Activated CD4-positive, alpha-beta memory T cell treated with anti-CD3 and anti-CD28 coated beads for 36 hours (primary cell): ENCODE results near the gene ATP8A2. TPM values are rescaled to one million over a fixed set of nuclear protein-coding genes. Genes with fewer than 3 reads are reported as not detected.

Source experiments
- CTCF ChIA-PET: fragments of 350-600 bp; sonication (Branson Sonifier 250); formaldehyde crosslinking; loops from one replicate; lab custom pipeline; 2021; ENCODE audit warnings: antibody characterized with exemption, inconsistent platforms; lab: Charles Lee
- POLR2A ChIA-PET: fragments of 350-600 bp; sonication (Branson Sonifier 250); formaldehyde crosslinking; loops from one replicate; lab custom pipeline; 2021; ENCODE audit warnings: antibody characterized with exemption; lab: Charles Lee
- DNase-seq: peaks from one replicate; pipeline ENCODE4 v3.0.0-alpha.2; 2020
- H3K27ac Mint-ChIP-seq: one replicate; pipeline ENCODE4 v1.8.0; 2021; ENCODE audit warnings: mixed read lengths
- H3K27me3 Mint-ChIP-seq: one replicate; pipeline ENCODE4 v1.8.0; 2021; ENCODE audit warnings: mixed read lengths
- H3K36me3 Mint-ChIP-seq: one replicate; pipeline ENCODE4 v1.8.0; 2021; ENCODE audit warnings: mixed read lengths
- H3K4me1 Mint-ChIP-seq: one replicate; pipeline ENCODE4 v1.8.0; 2021; ENCODE audit warnings: low read depth, mixed read lengths
- H3K4me3 Mint-ChIP-seq: one replicate; pipeline ENCODE4 v1.8.0; 2021; ENCODE audit warnings: mild to moderate bottlenecking, mixed read lengths
- H3K9me3 Mint-ChIP-seq: one replicate; pipeline ENCODE4 v1.8.0; 2021; ENCODE audit warnings: mixed read lengths
- intact Hi-C: fragments of 100-400 bp; cut with micrococcal nuclease; formaldehyde crosslinking; loops from one replicate; pipeline ENCODE4 v1.15.1; 2023
- total RNA-seq, 2 experiments: library from RNA; stranded (reverse); gene quantifications; one replicate each; pipeline ENCODE4 v1.2.3, GENCODE V29; 2021

The ATP8A2 gene
- total RNA-seq, 2 experiments from 2014 or later = 0.22 to 0.29 TPM

DNA sequence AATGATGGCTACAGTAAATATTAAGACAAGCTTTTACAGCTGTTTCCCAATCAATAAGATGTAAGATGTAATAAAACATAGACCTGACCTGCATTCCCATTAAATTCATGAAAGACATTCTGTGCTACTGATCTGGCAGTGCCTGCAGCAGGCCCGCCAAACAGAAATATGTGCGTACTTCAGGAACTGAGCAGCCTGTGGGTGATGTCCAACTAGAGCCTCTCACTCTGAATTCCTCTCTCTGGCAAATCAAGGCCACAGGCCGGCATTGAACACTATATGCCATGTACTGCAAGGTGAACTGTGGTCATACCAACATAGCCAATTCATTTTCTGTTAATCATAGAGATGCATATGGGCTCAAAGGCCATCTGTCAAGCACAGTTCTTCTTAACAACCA, 662.2 kb downstream of the ATP8A2 start:
- intact Hi-C loops = no loop called here
- H3K27me3 Mint-ChIP-seq = no peaks in the 10 kb centered on the region
- H3K9me3 Mint-ChIP-seq = peaks cover 5% of the 10 kb centered on the region
- POLR2A ChIA-PET = no interaction called here
- no peaks in the 10 kb centered on the region for H3K4me1 Mint-ChIP-seq
- CTCF ChIA-PET = no interaction called here
- H3K4me3 Mint-ChIP-seq = no peak overlapping the region
- H3K36me3 Mint-ChIP-seq = no peaks in the 10 kb centered on the region
- no peak for DNase-seq
- no peak overlapping the region for H3K27ac Mint-ChIP-seq

- no peak overlapping the region for H3K27ac Mint-ChIP-seq
- H3K27me3 Mint-ChIP-seq = no peaks in the 10 kb centered on the region
- ChIA-PET CTCF (interaction anchor here (0.6 kb wide), 1 partner anchor 285 kb away, joined by 3 read pairs; no protein-coding TSS in a partner anchor), POLR2A (no interaction called here)
- intact Hi-C loops = no loop called here
- no peaks in the 10 kb centered on the region for H3K36me3 Mint-ChIP-seq
- no peak overlapping the region for H3K4me3 Mint-ChIP-seq
- peaks cover 4% of the 10 kb centered on the region for H3K9me3 Mint-ChIP-seq
- no peaks in the 10 kb centered on the region for H3K4me1 Mint-ChIP-seq
- no peak for DNase-seq
Observed at GRCh38 chr13:26036383-26036782, 664.6 kb downstream of the ATP8A2 start.

- intact Hi-C loops = no loop called here
- Mint-ChIP-seq H3K4me1 (no peaks in the 10 kb centered on the region), H3K36me3 (no peaks in the 10 kb centered on the region), H3K27me3 (no peaks in the 10 kb centered on the region), H3K9me3 (no peaks in the 10 kb centered on the region), H3K4me3 (no peak overlapping the region), H3K27ac (no peak overlapping the region)
- POLR2A ChIA-PET = no interaction called here
- CTCF ChIA-PET = interaction anchor here (1.1 to 1.2 kb wide), 3 partner anchors 11 to 149 kb away, joined by 3 to 4 read pairs (median 3); no protein-coding TSS in a partner anchor
- DNase-seq = peak; percentile 48
Observed at GRCh38 chr13:26037302-26037701, 665.5 kb downstream of the ATP8A2 start.

- Mint-ChIP-seq H3K4me3 (no peak overlapping the region), H3K36me3 (no peaks in the 10 kb centered on the region), H3K4me1 (no peaks in the 10 kb centered on the region), H3K27ac (no peak overlapping the region), H3K9me3 (no peaks in the 10 kb centered on the region), H3K27me3 (no peaks in the 10 kb centered on the region)
- CTCF ChIA-PET = no interaction called here
- intact Hi-C loops = no loop called here
- POLR2A ChIA-PET = no interaction called here
- no peak for DNase-seq
Observed at GRCh38 chr13:26038931-26039475, 667.2 kb downstream of the ATP8A2 start.

DNA sequence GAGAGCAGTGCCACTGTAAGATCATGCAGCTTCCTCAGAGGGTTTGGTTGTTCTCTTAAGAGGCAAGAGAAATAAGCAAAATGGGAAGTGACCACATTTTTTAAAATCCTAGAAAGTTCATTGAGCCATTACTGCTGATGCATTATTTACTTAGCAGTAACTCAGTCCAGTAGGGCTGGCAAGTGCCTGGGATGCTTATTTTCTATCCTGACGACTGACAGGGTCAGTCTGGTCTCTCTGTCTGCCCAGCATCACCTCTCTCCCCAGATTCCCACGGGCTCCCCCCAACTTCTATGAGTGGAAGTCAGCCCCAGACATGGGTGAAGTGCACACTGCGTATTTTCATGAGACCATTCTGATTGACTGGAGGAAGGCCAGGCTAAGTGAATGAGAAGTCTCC, 669.7 kb downstream of the ATP8A2 start:
- H3K36me3 Mint-ChIP-seq = no peaks in the 10 kb centered on the region
- H3K9me3 Mint-ChIP-seq = no peaks in the 10 kb centered on the region
- no peaks in the 10 kb centered on the region for H3K27me3 Mint-ChIP-seq
- intact Hi-C loops = no loop called here
- no peak for DNase-seq
- peaks cover 5% of the 10 kb centered on the region for H3K4me1 Mint-ChIP-seq
- CTCF ChIA-PET = no interaction called here
- POLR2A ChIA-PET = no interaction called here
- H3K27ac Mint-ChIP-seq = no peak overlapping the region
- no peak overlapping the region for H3K4me3 Mint-ChIP-seq

GRCh38 chr13:26042785-26043184, 671.0 kb downstream of the ATP8A2 start:
- H3K36me3 Mint-ChIP-seq = no peaks in the 10 kb centered on the region
- H3K9me3 Mint-ChIP-seq = no peaks in the 10 kb centered on the region
- ChIA-PET POLR2A (no interaction called here), CTCF (interaction anchor here (0.7 kb wide), 1 partner anchor 892 kb away, joined by 5 read pairs; no protein-coding TSS in a partner anchor)
- H3K27me3 Mint-ChIP-seq = peaks cover 4% of the 10 kb centered on the region
- peaks cover 5% of the 10 kb centered on the region for H3K4me1 Mint-ChIP-seq
- intact Hi-C loops = no loop called here
- DNase-seq = no peak
- no peak overlapping the region for H3K27ac Mint-ChIP-seq
- H3K4me3 Mint-ChIP-seq = no peak overlapping the region

GRCh38 chr13:26045142-26045541, 673.4 kb downstream of the ATP8A2 start:
- Mint-ChIP-seq H3K27ac (no peak overlapping the region), H3K27me3 (peaks cover 13% of the 10 kb centered on the region), H3K36me3 (no peaks in the 10 kb centered on the region), H3K4me3 (no peak overlapping the region), H3K4me1 (peaks cover 12% of the 10 kb centered on the region), H3K9me3 (no peaks in the 10 kb centered on the region)
- intact Hi-C loops = no loop called here
- no peak for DNase-seq
- ChIA-PET POLR2A (no interaction called here), CTCF (no interaction called here)

DNA sequence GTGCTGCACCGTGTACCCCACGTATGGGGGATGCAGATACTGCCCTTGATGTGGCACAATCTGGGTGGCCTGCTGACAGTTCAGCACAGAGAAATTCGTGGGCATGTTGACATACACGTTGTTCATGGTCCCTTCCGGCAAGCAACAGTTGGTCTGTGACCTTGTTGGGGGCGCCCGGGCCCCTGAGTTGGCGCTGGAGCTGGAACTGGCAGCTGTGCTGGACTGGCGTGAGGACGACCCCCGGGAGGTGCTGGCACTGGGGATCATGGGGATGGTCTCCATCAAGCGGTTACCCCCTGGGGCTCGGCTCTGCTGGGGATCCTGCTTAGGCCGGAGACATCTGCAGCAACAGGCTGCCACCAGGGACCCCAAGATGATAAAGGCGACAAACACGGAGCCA, 674.9 kb downstream of the ATP8A2 start:
- POLR2A ChIA-PET = no interaction called here
- Mint-ChIP-seq H3K27me3 (peaks cover 15% of the 10 kb centered on the region), H3K27ac (no peak overlapping the region), H3K9me3 (no peaks in the 10 kb centered on the region), H3K4me1 (peaks cover 12% of the 10 kb centered on the region), H3K4me3 (no peak overlapping the region), H3K36me3 (no peaks in the 10 kb centered on the region)
- CTCF ChIA-PET = no interaction called here
- no peak for DNase-seq
- intact Hi-C loops = no loop called here

GRCh38 chr13:26047040-26047439, 675.3 kb downstream of the ATP8A2 start:
- ChIA-PET CTCF (no interaction called here), POLR2A (no interaction called here)
- intact Hi-C loops = no loop called here

DNA sequence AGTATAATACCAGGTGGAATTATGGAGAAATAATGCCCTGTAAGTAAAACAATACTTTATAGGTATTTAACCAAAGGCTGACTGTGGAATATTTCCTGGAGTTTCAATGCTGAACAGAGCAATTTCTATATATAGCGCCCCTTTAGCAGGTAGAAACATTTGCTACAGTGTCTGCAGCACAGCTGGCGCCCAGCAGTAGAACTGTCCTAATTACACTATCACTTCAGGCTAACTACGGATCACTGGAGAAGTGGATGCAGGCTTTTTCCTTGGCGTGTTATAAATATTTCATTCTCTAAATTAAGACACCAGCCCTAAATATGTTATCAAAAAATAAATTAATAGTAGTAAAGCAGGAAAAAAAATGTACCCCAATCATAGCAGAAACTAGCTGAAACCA, 677.0 kb downstream of the ATP8A2 start:
- peaks cover 27% of the 10 kb centered on the region for H3K27me3 Mint-ChIP-seq
- no peak overlapping the region for H3K27ac Mint-ChIP-seq
- no peaks in the 10 kb centered on the region for H3K36me3 Mint-ChIP-seq
- intact Hi-C loops = no loop called here
- ChIA-PET CTCF (interaction anchor here (0.5 kb wide), 1 partner anchor 219 kb away, joined by 5 read pairs; no protein-coding TSS in a partner anchor), POLR2A (no interaction called here)
- no peaks in the 10 kb centered on the region for H3K9me3 Mint-ChIP-seq
- DNase-seq = no peak
- H3K4me1 Mint-ChIP-seq = peaks cover 24% of the 10 kb centered on the region
- no peak overlapping the region for H3K4me3 Mint-ChIP-seq

More at GRCh38 chr13:26047040-26047439, 675.3 kb downstream of the ATP8A2 start:
- no peak overlapping the region for H3K4me3 Mint-ChIP-seq
- H3K9me3 Mint-ChIP-seq = no peaks in the 10 kb centered on the region
- H3K36me3 Mint-ChIP-seq = no peaks in the 10 kb centered on the region
- peaks cover 13% of the 10 kb centered on the region for H3K4me1 Mint-ChIP-seq
- H3K27me3 Mint-ChIP-seq = peaks cover 16% of the 10 kb centered on the region
- no peak for DNase-seq
- H3K27ac Mint-ChIP-seq = no peak overlapping the region

DNA sequence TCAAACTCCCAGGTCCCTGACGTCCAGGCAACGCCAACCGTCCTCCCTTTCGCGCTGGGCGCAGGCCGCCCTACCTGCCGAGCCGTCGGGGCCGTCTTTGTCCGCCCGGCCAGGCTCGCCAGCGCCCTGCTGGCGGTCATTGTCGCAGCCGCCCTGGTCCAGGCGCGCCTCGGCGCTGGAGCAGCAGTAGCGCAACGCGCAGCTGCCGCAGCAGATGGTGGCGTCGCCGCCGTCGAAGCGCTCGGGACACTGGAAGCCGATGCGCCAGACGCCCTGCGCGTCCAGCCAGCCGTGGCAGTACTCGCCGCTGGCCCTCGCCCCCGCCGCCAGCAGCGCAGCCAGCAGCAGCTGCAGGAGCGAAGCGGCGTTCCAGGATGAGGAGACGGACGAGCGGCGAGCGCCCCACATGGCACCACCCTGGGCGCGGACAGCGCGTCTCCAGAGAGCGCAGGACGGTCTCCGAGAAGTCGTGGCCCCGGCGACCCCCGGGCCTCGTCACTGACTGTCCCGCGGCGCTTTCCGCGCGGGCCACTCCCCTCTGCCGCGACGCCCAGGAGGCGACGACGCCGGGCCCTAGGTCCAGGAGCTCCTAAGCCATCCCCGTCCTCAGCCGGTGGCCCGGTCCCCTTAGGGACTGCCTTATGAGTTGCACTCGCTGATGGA, 678.9 kb downstream of the ATP8A2 start:
- no peaks in the 10 kb centered on the region for H3K9me3 Mint-ChIP-seq
- DNase-seq = no peak
- H3K27ac Mint-ChIP-seq = no peak overlapping the region
- ChIA-PET POLR2A (no interaction called here), CTCF (no interaction called here)
- H3K27me3 Mint-ChIP-seq = peaks cover 27% of the 10 kb centered on the region
- intact Hi-C loops = loop anchor here (5.0 kb wide), 2 partner anchors 78 to 148 kb away; no protein-coding TSS in a partner anchor
- H3K36me3 Mint-ChIP-seq = no peaks in the 10 kb centered on the region
- H3K4me1 Mint-ChIP-seq = peaks cover 19% of the 10 kb centered on the region
- peak overlapping the region; percentile 37 for H3K4me3 Mint-ChIP-seq

DNA sequence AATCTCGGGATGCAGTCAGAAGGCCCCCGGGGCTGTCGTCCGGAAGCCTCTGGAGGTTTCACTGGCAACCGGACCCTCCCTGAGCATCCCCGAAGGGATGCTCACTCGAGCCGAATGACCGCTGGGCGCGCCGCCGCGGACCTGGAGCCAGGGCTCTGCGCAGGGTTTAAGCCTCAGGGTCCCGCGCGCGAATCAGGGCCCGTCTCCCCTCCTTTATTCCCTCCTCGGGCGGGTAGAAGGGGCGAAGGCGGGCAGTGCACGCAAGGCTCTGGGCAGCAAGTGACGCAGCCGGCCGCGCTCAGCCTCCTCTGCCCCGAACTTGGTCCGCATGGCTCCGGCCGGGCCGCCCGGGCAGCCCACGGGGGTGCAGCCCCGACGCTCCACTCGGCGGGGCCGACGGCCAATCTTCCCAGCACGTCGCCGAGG, 679.5 kb downstream of the ATP8A2 start:
- peaks cover 27% of the 10 kb centered on the region for H3K27me3 Mint-ChIP-seq
- no peaks in the 10 kb centered on the region for H3K9me3 Mint-ChIP-seq
- intact Hi-C loops = loop anchor here (5.0 kb wide), 2 partner anchors 79 to 149 kb away; no protein-coding TSS in a partner anchor
- ChIA-PET CTCF (no interaction called here), POLR2A (no interaction called here)
- H3K4me3 Mint-ChIP-seq = peak overlapping the region; percentile 37
- no peaks in the 10 kb centered on the region for H3K36me3 Mint-ChIP-seq
- peaks cover 19% of the 10 kb centered on the region for H3K4me1 Mint-ChIP-seq
- no peak overlapping the region for H3K27ac Mint-ChIP-seq
- no peak for DNase-seq
